CD14-positive monocyte (primary cell): Measurements from ENCODE around the gene EPB41. TPM values are rescaled to one million over a fixed set of nuclear protein-coding genes. Genes with fewer than 3 reads are reported as not detected.

Experiments used
- DNase-seq, 3 donors: peaks; one replicate each; pipeline ENCODE4 v3.0.0-alpha.2; 2011 to 2022
- H2AFZ ChIP-seq: 2 replicates; pipeline ENCODE4 v1.6.0; 2012; ENCODE audit warnings: mild to moderate bottlenecking, low read depth, low read length, inconsistent platforms; ENCODE audit not compliant: insufficient read depth, poor library complexity, severe bottlenecking
- H3K27ac ChIP-seq, 2 donors: 1 replicate in 1 of 2; 2 replicates in 1 of 2; pipeline ENCODE4 v1.5.1; 2012 to 2013; ENCODE audit warnings: low read length in 2 of 2, control low read depth in 1 of 2, inconsistent platforms in 1 of 2, low read depth in 1 of 2, mild to moderate bottlenecking in 1 of 2
- H3K27me3 ChIP-seq, 2 donors: one replicate each; pipeline versions ENCODE4 v1.6.0 to v1.6.1; 2011 to 2013; ENCODE audit warnings: low read length in 2 of 2; ENCODE audit not compliant: control insufficient read depth in 2 of 2, insufficient read depth in 2 of 2
- H3K36me3 ChIP-seq, 2 donors: replicated peaks in 1 of 2; 1 replicate in 1 of 2; 2 replicates in 1 of 2; pipeline versions ENCODE4 v1.5.1 to v1.6.1; 2012 to 2013; ENCODE audit warnings: low read length in 2 of 2, control low read depth in 1 of 2, inconsistent platforms in 1 of 2, mild to moderate bottlenecking in 1 of 2; ENCODE audit not compliant: insufficient read depth in 2 of 2, control insufficient read depth in 1 of 2
- H3K4me1 ChIP-seq, 2 donors: 1 replicate in 1 of 2; 2 replicates in 1 of 2; pipeline versions ENCODE4 v1.5.1 to v1.6.1; 2012 to 2013; ENCODE audit warnings: low read length in 2 of 2, control low read depth in 1 of 2, inconsistent platforms in 1 of 2, mild to moderate bottlenecking in 1 of 2, moderate library complexity in 1 of 2; ENCODE audit not compliant: insufficient read depth in 2 of 2, control insufficient read depth in 1 of 2
- H3K4me2 ChIP-seq: replicated peaks from 2 replicates; pipeline ENCODE3; 2012; ENCODE audit warnings: low read length, moderate library complexity, mild to moderate bottlenecking; ENCODE audit not compliant: poor library complexity, severe bottlenecking; ENCODE audit errors: extremely low read depth
- H3K4me3 ChIP-seq, 3 experiments: fragments of 200-600 bp in 1 of 3; sonication (generic) in 1 of 3; replicated peaks in 1 of 3; 1 replicate in 2 of 3; 2 replicates in 1 of 3; pipeline ENCODE4 v1.5.1; 2011 to 2013; ENCODE audit warnings: low read length in 3 of 3, mild to moderate bottlenecking in 3 of 3, control low read depth in 2 of 3, low read depth in 2 of 3, inconsistent platforms in 1 of 3, moderate library complexity in 1 of 3
- H3K79me2 ChIP-seq: 2 replicates; pipeline ENCODE4 v1.6.0; 2012; ENCODE audit warnings: mild to moderate bottlenecking, control low read depth, inconsistent platforms, low read length, moderate library complexity; ENCODE audit not compliant: insufficient read depth
- H3K9ac ChIP-seq: 2 replicates; pipeline ENCODE4 v1.6.0; 2017; ENCODE audit warnings: low read length, mild to moderate bottlenecking; ENCODE audit not compliant: insufficient read depth, poor library complexity, severe bottlenecking
- H3K9me3 ChIP-seq, 2 donors: replicated peaks in 1 of 2; 1 replicate in 1 of 2; 2 replicates in 1 of 2; pipeline versions ENCODE4 v1.5.1 to v1.6.1; 2012 to 2013; ENCODE audit warnings: low read length in 2 of 2, control low read depth in 1 of 2; ENCODE audit not compliant: control insufficient read depth in 1 of 2, insufficient read depth in 1 of 2
- H4K20me1 ChIP-seq: 2 replicates; pipeline ENCODE4 v1.6.0; 2012; ENCODE audit warnings: mild to moderate bottlenecking, low read length, control low read depth, moderate library complexity; ENCODE audit not compliant: insufficient read depth
- H3K27ac Mint-ChIP-seq, 7 donors: one replicate each; pipeline ENCODE4 v1.8.0; 2020; ENCODE audit warnings: mild to moderate bottlenecking in 7 of 7, mixed read lengths in 7 of 7, moderate library complexity in 6 of 7, inconsistent platforms in 2 of 7
- H3K27me3 Mint-ChIP-seq, 3 donors: one replicate each; pipeline ENCODE4 v1.8.0; 2021 to 2022; ENCODE audit warnings: low read depth in 3 of 3, mild to moderate bottlenecking in 3 of 3, mixed read lengths in 3 of 3, moderate library complexity in 3 of 3, inconsistent platforms in 1 of 3
- H3K36me3 Mint-ChIP-seq, 2 donors: one replicate each; pipeline ENCODE4 v1.8.0; 2020; ENCODE audit warnings: mixed read lengths in 2 of 2, inconsistent platforms in 1 of 2, mild to moderate bottlenecking in 1 of 2
- H3K4me1 Mint-ChIP-seq: one replicate; pipeline ENCODE4 v1.8.0; 2020; ENCODE audit warnings: mild to moderate bottlenecking, mixed read lengths
- H3K4me3 Mint-ChIP-seq, 2 donors: one replicate each; pipeline ENCODE4 v1.8.0; 2020; ENCODE audit warnings: mild to moderate bottlenecking in 2 of 2, mixed read lengths in 2 of 2, moderate library complexity in 1 of 2
- H3K9me3 Mint-ChIP-seq, 7 donors: one replicate each; pipeline ENCODE4 v1.8.0; 2020 to 2022; ENCODE audit warnings: mixed read lengths in 7 of 7, mild to moderate bottlenecking in 6 of 7, moderate library complexity in 6 of 7, inconsistent platforms in 2 of 7
- CTCF ChIP-seq: fragments of 200-600 bp; IDR thresholded peaks from one replicate; pipeline ENCODE4 v1.8.0; 2022; ENCODE audit warnings: antibody characterized with exemption, mild to moderate bottlenecking
- WGBS: methylation state at CpG from one replicate; pipeline ENCODE4 v1.1.5; 2013; ENCODE audit warnings: missing lambda C conversion rate; ENCODE audit not compliant: insufficient coverage; 5-methylcytosine and 5-hydroxymethylcytosine counted together
- intact Hi-C, 2 donors: fragments of 100-400 bp; cut with micrococcal nuclease; formaldehyde crosslinking; loops; one replicate each; pipeline versions ENCODE4 v1.15.0 to v1.15.1; 2023
- polyA plus RNA-seq, 3 donors: library from polyadenylated mRNA; depleted of rRNA in 1 of 3; unstranded in 2 of 3; stranded (reverse) in 1 of 3; fragments of 300-500 nt in 2 of 3; fragments of >200 nt in 1 of 3; fragmentation: Illumina TruSeq in 2 of 3; gene quantifications; 1 replicate in 2 of 3; 2 replicates in 1 of 3; pipeline ENCODE4 v1.2.3, GENCODE V29; 2012 to 2021

Gene EPB41
- polyA plus RNA-seq, 3 donors, result 11.3 to 19.4 (median 18.9) TPM

GRCh38 chr1:29119121-29119929 lies 205.0 kb downstream of the EPB41 start:
- H4K20me1 ChIP-seq, result peaks cover 6% of the 10 kb centered on the region
- H3K4me3 ChIP-seq, result no peak overlapping the region
- no peak overlapping the region for H3K27ac ChIP-seq
- H3K4me1 Mint-ChIP-seq, result peaks cover 9% of the 10 kb centered on the region
- H3K4me2 ChIP-seq, result no peak overlapping the region
- no peak overlapping the region for H3K4me3 Mint-ChIP-seq
- WGBS, result 94% methylated on average over 3 of the region's 12 CpGs
- H3K4me1 ChIP-seq, result peaks cover 19 to 28% of the 10 kb centered on the region in 2 donors
- no peak overlapping the region for H2AFZ ChIP-seq
- peaks cover 0 to 12% of the 10 kb centered on the region in 2 donors for H3K9me3 ChIP-seq
- H3K36me3 Mint-ChIP-seq, result peaks cover 54 to 60% of the 10 kb centered on the region in 2 donors
- H3K36me3 ChIP-seq, result peaks cover 31 to 46% of the 10 kb centered on the region in 2 donors
- H3K79me2 ChIP-seq, result no peaks in the 10 kb centered on the region
- peaks cover 15 to 35% of the 10 kb centered on the region in 2 donors for H3K27me3 ChIP-seq
- TF ChIP-seq CTCF, result no peak
- no peak for DNase-seq
- peaks cover 27 to 43% (median 33%) of the 10 kb centered on the region in 3 donors for H3K27me3 Mint-ChIP-seq
- intact Hi-C loops, result no loop called here
- peaks cover 0 to 9% (median 2%) of the 10 kb centered on the region in 7 donors for H3K9me3 Mint-ChIP-seq
- H3K27ac Mint-ChIP-seq, result no peak overlapping the region
- no peak overlapping the region for H3K9ac ChIP-seq

GRCh38 chr1:29120367-29120766 lies 206.0 kb downstream of the EPB41 start:
- H3K27me3 Mint-ChIP-seq, result peaks cover 32 to 53% (median 41%) of the 10 kb centered on the region in 3 donors
- H3K4me1 ChIP-seq, result peaks cover 20 to 35% of the 10 kb centered on the region in 2 donors
- H3K4me3 ChIP-seq, result no peak overlapping the region
- H3K9me3 Mint-ChIP-seq, result peaks cover 0 to 13% (median 3%) of the 10 kb centered on the region in 7 donors
- WGBS, result 91% methylated on average over 4 of the region's 6 CpGs
- H3K4me3 Mint-ChIP-seq, result peak overlapping the region in 1 of 2 donors; percentile 78
- H3K9ac ChIP-seq, result no peak overlapping the region
- no peak overlapping the region for H3K27ac Mint-ChIP-seq
- no peaks in the 10 kb centered on the region for H3K79me2 ChIP-seq
- H3K36me3 Mint-ChIP-seq, result peaks cover 49 to 51% of the 10 kb centered on the region in 2 donors
- peaks cover 25 to 38% of the 10 kb centered on the region in 2 donors for H3K36me3 ChIP-seq
- no peak overlapping the region for H3K4me2 ChIP-seq
- no peak for DNase-seq
- H2AFZ ChIP-seq, result no peak overlapping the region
- peaks cover 6% of the 10 kb centered on the region for H4K20me1 ChIP-seq
- TF ChIP-seq CTCF, result no peak
- H3K9me3 ChIP-seq, result peaks cover 0 to 12% of the 10 kb centered on the region in 2 donors
- H3K4me1 Mint-ChIP-seq, result peaks cover 10% of the 10 kb centered on the region
- H3K27me3 ChIP-seq, result peaks cover 24 to 42% of the 10 kb centered on the region in 2 donors
- intact Hi-C loops, result no loop called here
- no peak overlapping the region for H3K27ac ChIP-seq
